ENCODE data around the gene LRMDA.

DNA sequence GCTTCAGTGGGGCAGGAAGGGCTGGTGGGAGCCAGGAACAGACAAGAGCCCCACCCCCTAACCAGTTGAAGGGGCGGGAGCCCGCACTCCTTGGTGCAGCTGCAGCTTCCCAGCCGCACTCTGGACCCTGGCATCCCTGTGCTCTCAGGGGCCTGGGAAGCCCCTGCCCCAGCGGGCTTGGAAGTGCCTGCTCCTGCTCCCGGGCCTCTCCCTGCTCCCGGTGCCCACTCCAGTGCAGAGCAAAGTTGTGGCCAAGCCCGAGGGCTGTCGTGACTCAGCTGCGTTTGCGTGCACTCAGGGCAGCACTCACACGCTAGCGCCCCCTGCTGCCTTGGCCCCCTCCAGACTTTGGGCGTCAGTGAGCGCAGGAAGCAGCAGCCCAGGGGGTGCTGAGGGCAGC is 883.8 kb downstream of the LRMDA start:
- TF ChIP-seq, protein P1, sequence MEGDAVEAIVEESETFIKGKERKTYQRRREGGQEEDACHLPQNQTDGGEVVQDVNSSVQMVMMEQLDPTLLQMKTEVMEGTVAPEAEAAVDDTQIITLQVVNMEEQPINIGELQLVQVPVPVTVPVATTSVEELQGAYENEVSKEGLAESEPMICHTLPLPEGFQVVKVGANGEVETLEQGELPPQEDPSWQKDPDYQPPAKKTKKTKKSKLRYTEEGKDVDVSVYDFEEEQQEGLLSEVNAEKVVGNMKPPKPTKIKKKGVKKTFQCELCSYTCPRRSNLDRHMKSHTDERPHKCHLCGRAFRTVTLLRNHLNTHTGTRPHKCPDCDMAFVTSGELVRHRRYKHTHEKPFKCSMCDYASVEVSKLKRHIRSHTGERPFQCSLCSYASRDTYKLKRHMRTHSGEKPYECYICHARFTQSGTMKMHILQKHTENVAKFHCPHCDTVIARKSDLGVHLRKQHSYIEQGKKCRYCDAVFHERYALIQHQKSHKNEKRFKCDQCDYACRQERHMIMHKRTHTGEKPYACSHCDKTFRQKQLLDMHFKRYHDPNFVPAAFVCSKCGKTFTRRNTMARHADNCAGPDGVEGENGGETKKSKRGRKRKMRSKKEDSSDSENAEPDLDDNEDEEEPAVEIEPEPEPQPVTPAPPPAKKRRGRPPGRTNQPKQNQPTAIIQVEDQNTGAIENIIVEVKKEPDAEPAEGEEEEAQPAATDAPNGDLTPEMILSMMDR (IDR thresholded peaks at IDR 0.05): peak; percentile 15
- TF ChIP-seq EZH2 (IDR thresholded peaks at IDR 0.05) (no peak), EZH2phosphoT487 (IDR thresholded peaks at IDR 0.05) (no peak)

Measured in neural progenitor cell (in vitro differentiated cells).